ENCODE results near the gene GP5.
A peak's percentile ranks its signal among the peaks of the same experiment; 100 is the strongest.

GP5 gene

DNA sequence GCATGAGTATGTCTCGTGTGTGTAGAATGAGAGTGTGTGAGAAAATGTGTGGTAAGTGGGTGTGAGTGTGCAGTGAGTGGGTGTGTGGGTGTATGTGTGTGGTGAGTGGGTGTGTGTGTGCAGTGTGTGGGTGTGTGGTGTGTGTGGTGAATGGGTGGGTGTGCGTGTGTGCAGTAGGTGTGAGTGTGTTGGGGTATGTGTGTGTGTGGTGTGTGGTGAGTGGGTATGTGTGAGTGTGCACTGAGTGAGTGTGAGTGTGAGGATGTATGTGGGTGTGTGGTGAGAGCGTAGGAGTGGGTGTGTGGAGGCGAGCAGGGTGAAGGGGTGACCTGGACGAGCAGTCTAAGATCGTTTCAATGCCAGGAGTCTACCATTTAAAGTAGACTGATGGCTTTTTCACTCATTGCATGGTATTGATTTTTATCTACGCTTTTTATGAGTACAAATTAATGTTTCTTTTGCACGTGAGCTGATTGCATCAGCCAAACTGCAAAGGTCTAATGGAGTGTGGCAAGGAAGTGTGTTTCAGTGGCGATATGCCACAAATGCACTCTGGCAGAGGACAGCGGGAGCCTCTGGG, 46.3 kb downstream of the GP5 start (continued):
- TF ChIP-seq ZNF791 (tag by site-specific recombination; IDR thresholded peaks at IDR 0.05) (no peak; the same call in 1 of the 2 replicates), ZNF560 (tag by site-specific recombination; IDR thresholded peaks at IDR 0.05; ENCODE audit: borderline replicate concordance) (no peak), ZNF202 (tag by site-specific recombination; IDR thresholded peaks at IDR 0.05; ENCODE audit: borderline replicate concordance) (no peak), ZNF544 (tag by site-specific recombination; IDR thresholded peaks at IDR 0.05) (no peak), ZNF549 (tag by site-specific recombination; IDR thresholded peaks at IDR 0.05) (no peak), GLI2 (tag by site-specific recombination; IDR thresholded peaks at IDR 0.05; ENCODE audit: borderline replicate concordance, low read depth) (no peak), SETDB1 (IDR thresholded peaks at IDR 0.05; ENCODE audit: insufficient read length, low read length) (no peak), SP2 (tag by site-specific recombination; IDR thresholded peaks at IDR 0.05) (no peak), ZNF112 (tag by site-specific recombination; IDR thresholded peaks at IDR 0.05) (no peak), ZNF658 (tag by site-specific recombination; IDR thresholded peaks at IDR 0.05) (peak; percentile 90; the same call in 1 of the 2 replicates), ZNF146 (tag by site-specific recombination; IDR thresholded peaks at IDR 0.05) (no peak; the same call in 1 of the 2 replicates), ZNF600 (tag by site-specific recombination; IDR thresholded peaks at IDR 0.05) (no peak), ZNF677 (tag by site-specific recombination; IDR thresholded peaks at IDR 0.05) (no peak), ZNF174 (tag by site-specific recombination; IDR thresholded peaks at IDR 0.05) (no peak), ZNF19 (tag by site-specific recombination; IDR thresholded peaks at IDR 0.05; ENCODE audit: low read depth) (no peak), ZNF548 (tag by site-specific recombination; IDR thresholded peaks at IDR 0.05) (0 out of 2 replicates have a peak, but pooled peaks have one; percentile 51), ZFP3 (tag by site-specific recombination; IDR thresholded peaks at IDR 0.05; ENCODE audit: low read depth) (no peak), SP7 (tag by site-specific recombination; IDR thresholded peaks at IDR 0.05) (peak; percentile 69), ZNF341 (tag by site-specific recombination; IDR thresholded peaks at IDR 0.05; ENCODE audit: low read depth) (no peak), WT1 (tag by site-specific recombination; IDR thresholded peaks at IDR 0.05) (no peak), ZNF530 (tag by site-specific recombination; IDR thresholded peaks at IDR 0.05; ENCODE audit: low read depth) (0 out of 2 replicates have a peak, but pooled peaks have one; percentile 5), ZNF48 (tag by site-specific recombination; IDR thresholded peaks at IDR 0.05) (no peak), ZNF621 (tag by site-specific recombination; IDR thresholded peaks at IDR 0.05) (no peak), KLF7 (tag by site-specific recombination; IDR thresholded peaks at IDR 0.05; ENCODE audit: borderline replicate concordance) (peak; percentile 43; the same call in 1 of the 2 replicates), ZNF571 (tag by site-specific recombination; IDR thresholded peaks at IDR 0.05) (peak; percentile 96), ZNF501 (tag by site-specific recombination; IDR thresholded peaks at IDR 0.05) (peak; percentile 66), ZNF660 (tag by site-specific recombination; IDR thresholded peaks at IDR 0.05) (no peak), ZNF239 (tag by site-specific recombination; IDR thresholded peaks at IDR 0.05) (no peak)
- TF ChIP-seq, protein P1, sequence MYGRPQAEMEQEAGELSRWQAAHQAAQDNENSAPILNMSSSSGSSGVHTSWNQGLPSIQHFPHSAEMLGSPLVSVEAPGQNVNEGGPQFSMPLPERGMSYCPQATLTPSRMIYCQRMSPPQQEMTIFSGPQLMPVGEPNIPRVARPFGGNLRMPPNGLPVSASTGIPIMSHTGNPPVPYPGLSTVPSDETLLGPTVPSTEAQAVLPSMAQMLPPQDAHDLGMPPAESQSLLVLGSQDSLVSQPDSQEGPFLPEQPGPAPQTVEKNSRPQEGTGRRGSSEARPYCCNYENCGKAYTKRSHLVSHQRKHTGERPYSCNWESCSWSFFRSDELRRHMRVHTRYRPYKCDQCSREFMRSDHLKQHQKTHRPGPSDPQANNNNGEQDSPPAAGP (tag by site-specific recombination; IDR thresholded peaks at IDR 0.05) = no peak
- TF ChIP-seq, protein P2, sequence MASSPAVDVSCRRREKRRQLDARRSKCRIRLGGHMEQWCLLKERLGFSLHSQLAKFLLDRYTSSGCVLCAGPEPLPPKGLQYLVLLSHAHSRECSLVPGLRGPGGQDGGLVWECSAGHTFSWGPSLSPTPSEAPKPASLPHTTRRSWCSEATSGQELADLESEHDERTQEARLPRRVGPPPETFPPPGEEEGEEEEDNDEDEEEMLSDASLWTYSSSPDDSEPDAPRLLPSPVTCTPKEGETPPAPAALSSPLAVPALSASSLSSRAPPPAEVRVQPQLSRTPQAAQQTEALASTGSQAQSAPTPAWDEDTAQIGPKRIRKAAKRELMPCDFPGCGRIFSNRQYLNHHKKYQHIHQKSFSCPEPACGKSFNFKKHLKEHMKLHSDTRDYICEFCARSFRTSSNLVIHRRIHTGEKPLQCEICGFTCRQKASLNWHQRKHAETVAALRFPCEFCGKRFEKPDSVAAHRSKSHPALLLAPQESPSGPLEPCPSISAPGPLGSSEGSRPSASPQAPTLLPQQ (tag by site-specific recombination; IDR thresholded peaks at IDR 0.05) = no peak; the same call in 1 of the 2 replicates
- TF ChIP-seq, protein P3, sequence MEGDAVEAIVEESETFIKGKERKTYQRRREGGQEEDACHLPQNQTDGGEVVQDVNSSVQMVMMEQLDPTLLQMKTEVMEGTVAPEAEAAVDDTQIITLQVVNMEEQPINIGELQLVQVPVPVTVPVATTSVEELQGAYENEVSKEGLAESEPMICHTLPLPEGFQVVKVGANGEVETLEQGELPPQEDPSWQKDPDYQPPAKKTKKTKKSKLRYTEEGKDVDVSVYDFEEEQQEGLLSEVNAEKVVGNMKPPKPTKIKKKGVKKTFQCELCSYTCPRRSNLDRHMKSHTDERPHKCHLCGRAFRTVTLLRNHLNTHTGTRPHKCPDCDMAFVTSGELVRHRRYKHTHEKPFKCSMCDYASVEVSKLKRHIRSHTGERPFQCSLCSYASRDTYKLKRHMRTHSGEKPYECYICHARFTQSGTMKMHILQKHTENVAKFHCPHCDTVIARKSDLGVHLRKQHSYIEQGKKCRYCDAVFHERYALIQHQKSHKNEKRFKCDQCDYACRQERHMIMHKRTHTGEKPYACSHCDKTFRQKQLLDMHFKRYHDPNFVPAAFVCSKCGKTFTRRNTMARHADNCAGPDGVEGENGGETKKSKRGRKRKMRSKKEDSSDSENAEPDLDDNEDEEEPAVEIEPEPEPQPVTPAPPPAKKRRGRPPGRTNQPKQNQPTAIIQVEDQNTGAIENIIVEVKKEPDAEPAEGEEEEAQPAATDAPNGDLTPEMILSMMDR (tag by site-specific recombination; IDR thresholded peaks at IDR 0.05) = no peak
- TF ChIP-seq, protein P4, sequence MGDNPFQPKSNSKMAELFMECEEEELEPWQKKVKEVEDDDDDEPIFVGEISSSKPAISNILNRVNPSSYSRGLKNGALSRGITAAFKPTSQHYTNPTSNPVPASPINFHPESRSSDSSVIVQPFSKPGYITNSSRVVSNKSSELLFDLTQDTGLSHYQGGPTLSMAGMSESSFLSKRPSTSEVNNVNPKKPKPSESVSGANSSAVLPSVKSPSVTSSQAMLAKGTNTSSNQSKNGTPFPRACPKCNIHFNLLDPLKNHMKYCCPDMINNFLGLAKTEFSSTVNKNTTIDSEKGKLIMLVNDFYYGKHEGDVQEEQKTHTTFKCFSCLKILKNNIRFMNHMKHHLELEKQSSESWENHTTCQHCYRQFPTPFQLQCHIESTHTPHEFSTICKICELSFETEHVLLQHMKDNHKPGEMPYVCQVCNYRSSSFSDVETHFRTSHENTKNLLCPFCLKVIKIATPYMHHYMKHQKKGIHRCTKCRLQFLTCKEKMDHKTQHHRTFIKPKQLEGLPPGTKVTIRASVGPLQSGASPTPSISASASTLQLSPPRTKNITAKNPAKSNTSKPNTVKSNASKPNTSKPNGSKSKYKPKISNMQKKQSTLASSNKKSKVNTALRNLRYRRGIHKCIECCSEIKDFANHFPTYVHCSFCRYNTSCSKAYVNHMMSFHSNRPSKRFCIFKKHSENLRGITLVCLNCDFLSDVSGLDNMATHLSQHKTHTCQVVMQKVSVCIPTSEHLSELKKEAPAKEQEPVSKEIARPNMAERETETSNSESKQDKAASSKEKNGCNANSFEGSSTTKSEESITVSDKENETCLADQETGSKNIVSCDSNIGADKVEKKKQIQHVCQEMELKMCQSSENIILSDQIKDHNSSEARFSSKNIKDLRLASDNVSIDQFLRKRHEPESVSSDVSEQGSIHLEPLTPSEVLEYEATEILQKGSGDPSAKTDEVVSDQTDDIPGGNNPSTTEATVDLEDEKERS (tag by site-specific recombination; IDR thresholded peaks at IDR 0.05) = no peak
- TF ChIP-seq, protein P5, sequence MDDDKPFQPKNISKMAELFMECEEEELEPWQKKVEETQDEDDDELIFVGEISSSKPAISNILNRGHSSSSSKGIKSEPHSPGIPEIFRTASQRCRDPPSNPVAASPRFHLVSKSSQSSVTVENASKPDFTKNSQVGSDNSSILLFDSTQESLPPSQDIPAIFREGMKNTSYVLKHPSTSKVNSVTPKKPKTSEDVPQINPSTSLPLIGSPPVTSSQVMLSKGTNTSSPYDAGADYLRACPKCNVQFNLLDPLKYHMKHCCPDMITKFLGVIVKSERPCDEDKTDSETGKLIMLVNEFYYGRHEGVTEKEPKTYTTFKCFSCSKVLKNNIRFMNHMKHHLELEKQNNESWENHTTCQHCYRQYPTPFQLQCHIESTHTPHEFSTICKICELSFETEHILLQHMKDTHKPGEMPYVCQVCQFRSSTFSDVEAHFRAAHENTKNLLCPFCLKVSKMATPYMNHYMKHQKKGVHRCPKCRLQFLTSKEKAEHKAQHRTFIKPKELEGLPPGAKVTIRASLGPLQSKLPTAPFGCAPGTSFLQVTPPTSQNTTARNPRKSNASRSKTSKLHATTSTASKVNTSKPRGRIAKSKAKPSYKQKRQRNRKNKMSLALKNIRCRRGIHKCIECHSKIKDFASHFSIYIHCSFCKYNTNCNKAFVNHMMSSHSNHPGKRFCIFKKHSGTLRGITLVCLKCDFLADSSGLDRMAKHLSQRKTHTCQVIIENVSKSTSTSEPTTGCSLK (tag by site-specific recombination; IDR thresholded peaks at IDR 0.05) = peak; percentile 88
